GM19035 (cell line): ENCODE data around the gene SACS.
"Not testable (repeated sequence)": the region's sequence is repeated elsewhere in the genome, so short reads cannot be mapped to it uniquely, and the experiment has no call there.

Experiments used
- ATAC-seq: cut with Tn5 transposase; IDR thresholded peaks from one replicate; pipeline ENCODE4 v1.9.1; 2021; ENCODE audit not compliant: unreplicated experiment

The SACS gene

GRCh38 chr13:23359882-23360281 is 73.6 kb downstream of the SACS start:
- no peak for ATAC-seq

GRCh38 chr13:23357349-23357748 is 76.2 kb downstream of the SACS start:
- ATAC-seq = no peak

- ATAC-seq = no peak
These were observed 77.1 kb downstream of the SACS start for GRCh38 chr13:23356368-23356767.

- ATAC-seq = no peak
These were observed 79.0 kb downstream of the SACS start for GRCh38 chr13:23354520-23354919.

GRCh38 chr13:23352161-23352560 is 81.3 kb downstream of the SACS start:
- ATAC-seq = no peak

- no peak for ATAC-seq
These were observed 83.5 kb downstream of the SACS start for GRCh38 chr13:23350009-23350408.

- no peak for ATAC-seq
These were observed 84.2 kb downstream of the SACS start for GRCh38 chr13:23349161-23349897.

- ATAC-seq = no peak
These were observed 85.0 kb downstream of the SACS start for GRCh38 chr13:23348262-23349127.

GRCh38 chr13:23347601-23348000 is 85.9 kb downstream of the SACS start:
- ATAC-seq = no peak

- ATAC-seq = no peak
These were observed 88.4 kb downstream of the SACS start for GRCh38 chr13:23344931-23345595.

- ATAC-seq = no peak
These were observed 94.3 kb downstream of the SACS start for GRCh38 chr13:23339225-23339624.

GRCh38 chr13:23330356-23330755 is 103.1 kb downstream of the SACS start:
- ATAC-seq = no peak

- peak; percentile 41 for ATAC-seq
These were observed 108.3 kb downstream of the SACS start for GRCh38 chr13:23325191-23325590.

- ATAC-seq = no peak
These were observed 109.4 kb downstream of the SACS start for GRCh38 chr13:23323946-23324709.

GRCh38 chr13:23322353-23323336 is 110.9 kb downstream of the SACS start:
- ATAC-seq = no peak

- ATAC-seq = peak; percentile 79
These were observed 111.8 kb downstream of the SACS start for GRCh38 chr13:23321535-23322241.

- ATAC-seq = peak; percentile 21
These were observed 112.5 kb downstream of the SACS start for GRCh38 chr13:23320926-23321534.

GRCh38 chr13:23319883-23320224 is 113.6 kb downstream of the SACS start:
- no peak for ATAC-seq

- not testable (repeated sequence) for ATAC-seq
These were observed 118.7 kb downstream of the SACS start for GRCh38 chr13:23314837-23315236.
